SK-N-SH treated with all-trans-retinoic acid at 6 μM for 48 hours (cell line): ENCODE results near the gene ATP8A2.

Experiments
- ATAC-seq: fragments of 200-7000 bp; cut with Tn5 transposase; 3 replicates; pipeline ENCODE4 v1.9.1; 2020; ENCODE audit warnings: mild to moderate bottlenecking, moderate library complexity
- ARNTL ChIP-seq: fragments of 450-650 bp; formaldehyde crosslinking; IDR thresholded peaks from 2 replicates; pipeline ENCODE4 v1.5.0; 2020; ENCODE audit warnings: low read depth, mild to moderate bottlenecking, moderate library complexity, borderline replicate concordance
- BACH2 ChIP-seq: fragments of 250-450 bp; sonication (Bioruptor Pico); IDR thresholded peaks from 2 replicates; pipeline ENCODE4 v1.9.0; 2021; ENCODE audit warnings: mild to moderate bottlenecking, borderline replicate concordance
- CREB5 ChIP-seq: fragments of 250-450 bp; sonication (Bioruptor Pico); IDR thresholded peaks from 2 replicates; pipeline ENCODE4 v1.5.1; 2020; ENCODE audit warnings: low read depth, mild to moderate bottlenecking, moderate library complexity
- CSDC2 ChIP-seq: fragments of 250-450 bp; sonication (Bioruptor Pico); IDR thresholded peaks from 2 replicates; pipeline ENCODE4 v1.5.0; 2020; ENCODE audit warnings: mild to moderate bottlenecking, moderate library complexity
- GLIS3 ChIP-seq: fragments of 250-450 bp; sonication (Bioruptor Pico); IDR thresholded peaks from 2 replicates; pipeline ENCODE4 v1.5.0; 2020; ENCODE audit warnings: mild to moderate bottlenecking, moderate library complexity
- ISL1 ChIP-seq: fragments of 250-450 bp; sonication (Bioruptor Pico); IDR thresholded peaks from 2 replicates; pipeline ENCODE4 v2.1.2; 2022; ENCODE audit warnings: mild to moderate bottlenecking, moderate library complexity
- OSR1 ChIP-seq: fragments of 250-450 bp; sonication (Bioruptor Pico); IDR thresholded peaks from 2 replicates; pipeline ENCODE4 v1.8.0; 2022; ENCODE audit warnings: moderate library complexity, mild to moderate bottlenecking, inconsistent platforms
- PPARA ChIP-seq: fragments of 250-450 bp; sonication (Bioruptor Pico); IDR thresholded peaks from 2 replicates; pipeline ENCODE4 v1.5.0; 2020; ENCODE audit warnings: mild to moderate bottlenecking, borderline replicate concordance
- RARB ChIP-seq: fragments of 250-450 bp; sonication (Bioruptor Pico); IDR thresholded peaks from 2 replicates; pipeline ENCODE4 v1.8.0; 2021; ENCODE audit warnings: mild to moderate bottlenecking, moderate library complexity
- SNAI2 ChIP-seq: fragments of 250-450 bp; sonication (Bioruptor Pico); IDR thresholded peaks from 2 replicates; pipeline ENCODE4 v1.5.0; 2020; ENCODE audit warnings: mild to moderate bottlenecking, moderate library complexity
- TCF4 ChIP-seq: fragments of 250-450 bp; sonication (Bioruptor Pico); IDR thresholded peaks from 2 replicates; pipeline ENCODE4 v1.8.0; 2021; ENCODE audit warnings: mild to moderate bottlenecking, moderate library complexity, borderline replicate concordance
- ZC3H10 ChIP-seq: fragments of 250-450 bp; sonication (Bioruptor Pico); IDR thresholded peaks from 2 replicates; pipeline ENCODE4 v1.5.1; 2021; ENCODE audit warnings: mild to moderate bottlenecking, moderate library complexity
- ZFP3 ChIP-seq: fragments of 250-450 bp; sonication (Bioruptor Pico); IDR thresholded peaks from 2 replicates; pipeline ENCODE4 v1.5.0; 2020; ENCODE audit warnings: mild to moderate bottlenecking, moderate library complexity
- ZFP30 ChIP-seq: fragments of 450-650 bp; formaldehyde crosslinking; IDR thresholded peaks from 2 replicates; pipeline ENCODE4 v1.5.0; 2022; ENCODE audit warnings: mild to moderate bottlenecking, moderate library complexity
- ZNF565 ChIP-seq: fragments of 450-650 bp; formaldehyde crosslinking; conservative IDR thresholded peaks from 2 replicates; pipeline ENCODE4 v1.5.0; 2020; ENCODE audit warnings: low read depth, mild to moderate bottlenecking, moderate library complexity
- ZNF70 ChIP-seq: fragments of 450-650 bp; formaldehyde crosslinking; IDR thresholded peaks from 2 replicates; pipeline ENCODE4 v1.5.0; 2020; ENCODE audit warnings: mild to moderate bottlenecking, moderate library complexity
- ZNF8 ChIP-seq: fragments of 450-650 bp; formaldehyde crosslinking; IDR thresholded peaks from 2 replicates; pipeline ENCODE4 v1.5.0; 2020; ENCODE audit warnings: mild to moderate bottlenecking, moderate library complexity
- TF ChIP-seq, protein P1 (sequence below): fragments of 250-450 bp; sonication (Bioruptor Pico); IDR thresholded peaks from 2 replicates; pipeline ENCODE4 v1.8.0; 2021; ENCODE audit warnings: low read depth, mild to moderate bottlenecking, moderate library complexity, borderline replicate concordance
- TF ChIP-seq, protein P2 (sequence below): fragments of 250-450 bp; sonication (Bioruptor Pico); IDR thresholded peaks from 2 replicates; pipeline ENCODE4 v1.5.0; 2020; ENCODE audit warnings: mild to moderate bottlenecking, moderate library complexity

The ATP8A2 gene

DNA sequence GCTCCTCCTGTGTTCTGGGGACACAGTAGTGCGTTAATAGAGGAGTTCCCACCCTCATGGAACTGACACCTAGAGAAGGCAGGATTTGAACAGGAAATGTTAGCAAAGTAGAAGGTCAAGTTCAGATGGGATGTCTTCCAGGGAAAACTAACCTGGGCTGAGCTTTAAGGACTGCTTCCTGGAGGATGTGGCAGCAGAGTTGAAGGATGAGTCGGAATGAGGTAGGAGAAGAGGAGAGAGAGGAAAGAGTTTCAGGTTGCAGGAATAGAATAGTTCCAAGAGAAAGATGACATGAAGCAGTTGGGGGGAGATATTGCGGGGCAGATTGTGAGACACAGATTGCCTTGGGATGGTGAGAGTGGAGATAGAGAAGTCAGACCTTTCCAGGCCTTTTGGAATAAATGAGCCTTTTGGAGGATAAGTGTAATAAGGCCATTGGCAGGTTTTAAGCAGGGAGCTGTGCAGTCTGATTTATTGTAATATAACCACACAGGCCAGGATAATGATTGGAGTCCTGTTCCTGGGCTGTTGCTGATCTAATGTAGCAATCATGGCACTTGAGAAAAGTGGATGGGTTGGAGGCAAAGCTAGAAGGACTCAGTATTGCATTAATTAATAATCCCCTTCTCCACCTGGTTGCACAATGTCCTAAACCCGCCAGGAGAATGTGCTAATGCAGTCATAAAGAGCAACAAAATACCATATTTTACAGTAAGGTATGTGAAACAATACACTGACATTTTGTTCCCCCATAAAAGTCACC is 474.6 kb downstream of the ATP8A2 start:
- ATAC-seq, result no peak
- no peak for TF ChIP-seq ZNF70
- no peak for TF ChIP-seq CSDC2 (CRISPR knock-in tag)
- TF ChIP-seq OSR1, result no peak
- TF ChIP-seq BACH2 (CRISPR knock-in tag), result no peak
- no peak for TF ChIP-seq RARB (CRISPR knock-in tag)
- no peak for TF ChIP-seq GLIS3 (CRISPR knock-in tag)
- no peak for TF ChIP-seq PPARA (CRISPR knock-in tag)
- TF ChIP-seq ZNF565 (CRISPR knock-in tag), result no peak
- TF ChIP-seq SNAI2 (CRISPR knock-in tag), result no peak
- TF ChIP-seq ISL1, result no peak
- no peak for TF ChIP-seq ZC3H10 (CRISPR knock-in tag)
- TF ChIP-seq, protein P1, sequence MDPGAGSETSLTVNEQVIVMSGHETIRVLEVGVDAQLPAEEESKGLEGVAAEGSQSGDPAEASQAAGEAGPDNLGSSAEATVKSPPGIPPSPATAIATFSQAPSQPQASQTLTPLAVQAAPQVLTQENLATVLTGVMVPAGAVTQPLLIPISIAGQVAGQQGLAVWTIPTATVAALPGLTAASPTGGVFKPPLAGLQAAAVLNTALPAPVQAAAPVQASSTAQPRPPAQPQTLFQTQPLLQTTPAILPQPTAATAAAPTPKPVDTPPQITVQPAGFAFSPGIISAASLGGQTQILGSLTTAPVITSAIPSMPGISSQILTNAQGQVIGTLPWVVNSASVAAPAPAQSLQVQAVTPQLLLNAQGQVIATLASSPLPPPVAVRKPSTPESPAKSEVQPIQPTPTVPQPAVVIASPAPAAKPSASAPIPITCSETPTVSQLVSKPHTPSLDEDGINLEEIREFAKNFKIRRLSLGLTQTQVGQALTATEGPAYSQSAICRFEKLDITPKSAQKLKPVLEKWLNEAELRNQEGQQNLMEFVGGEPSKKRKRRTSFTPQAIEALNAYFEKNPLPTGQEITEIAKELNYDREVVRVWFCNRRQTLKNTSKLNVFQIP (CRISPR knock-in tag), result no peak
- TF ChIP-seq ZNF8 (CRISPR knock-in tag), result no peak
- TF ChIP-seq CREB5 (CRISPR knock-in tag), result no peak

DNA sequence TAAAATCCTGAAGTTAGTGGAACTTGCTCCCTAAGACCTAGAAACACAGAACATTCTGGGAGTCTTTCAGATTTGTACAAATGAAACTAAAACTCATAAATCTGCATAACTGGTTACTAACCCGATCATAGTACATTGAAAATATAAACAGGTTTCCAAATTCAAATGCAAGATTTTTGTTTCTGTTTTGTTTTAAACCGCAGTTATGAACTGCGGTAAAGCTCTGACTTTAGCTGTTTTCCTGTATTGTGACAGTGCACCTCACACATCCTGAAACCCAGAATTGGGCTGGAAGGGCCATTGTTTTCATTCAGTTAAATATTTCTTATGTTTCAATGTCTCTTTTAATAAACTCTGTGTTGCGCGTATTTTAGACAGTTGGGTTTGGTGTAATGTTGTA is 475.4 kb downstream of the ATP8A2 start:
- ATAC-seq, result no peak
- TF ChIP-seq GLIS3 (CRISPR knock-in tag) (no peak), RARB (CRISPR knock-in tag) (no peak), ZNF8 (CRISPR knock-in tag) (no peak), OSR1 (no peak), ZFP30 (no peak), ZNF70 (no peak), ZC3H10 (CRISPR knock-in tag) (no peak), BACH2 (CRISPR knock-in tag) (no peak), ARNTL (CRISPR knock-in tag) (no peak), PPARA (CRISPR knock-in tag) (no peak), ISL1 (no peak), ZFP3 (no peak), TCF4 (CRISPR knock-in tag) (no peak)
- TF ChIP-seq, protein P1 (CRISPR knock-in tag), result no peak
- TF ChIP-seq, protein P2, sequence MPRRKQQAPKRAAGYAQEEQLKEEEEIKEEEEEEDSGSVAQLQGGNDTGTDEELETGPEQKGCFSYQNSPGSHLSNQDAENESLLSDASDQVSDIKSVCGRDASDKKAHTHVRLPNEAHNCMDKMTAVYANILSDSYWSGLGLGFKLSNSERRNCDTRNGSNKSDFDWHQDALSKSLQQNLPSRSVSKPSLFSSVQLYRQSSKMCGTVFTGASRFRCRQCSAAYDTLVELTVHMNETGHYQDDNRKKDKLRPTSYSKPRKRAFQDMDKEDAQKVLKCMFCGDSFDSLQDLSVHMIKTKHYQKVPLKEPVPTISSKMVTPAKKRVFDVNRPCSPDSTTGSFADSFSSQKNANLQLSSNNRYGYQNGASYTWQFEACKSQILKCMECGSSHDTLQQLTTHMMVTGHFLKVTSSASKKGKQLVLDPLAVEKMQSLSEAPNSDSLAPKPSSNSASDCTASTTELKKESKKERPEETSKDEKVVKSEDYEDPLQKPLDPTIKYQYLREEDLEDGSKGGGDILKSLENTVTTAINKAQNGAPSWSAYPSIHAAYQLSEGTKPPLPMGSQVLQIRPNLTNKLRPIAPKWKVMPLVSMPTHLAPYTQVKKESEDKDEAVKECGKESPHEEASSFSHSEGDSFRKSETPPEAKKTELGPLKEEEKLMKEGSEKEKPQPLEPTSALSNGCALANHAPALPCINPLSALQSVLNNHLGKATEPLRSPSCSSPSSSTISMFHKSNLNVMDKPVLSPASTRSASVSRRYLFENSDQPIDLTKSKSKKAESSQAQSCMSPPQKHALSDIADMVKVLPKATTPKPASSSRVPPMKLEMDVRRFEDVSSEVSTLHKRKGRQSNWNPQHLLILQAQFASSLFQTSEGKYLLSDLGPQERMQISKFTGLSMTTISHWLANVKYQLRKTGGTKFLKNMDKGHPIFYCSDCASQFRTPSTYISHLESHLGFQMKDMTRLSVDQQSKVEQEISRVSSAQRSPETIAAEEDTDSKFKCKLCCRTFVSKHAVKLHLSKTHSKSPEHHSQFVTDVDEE (CRISPR knock-in tag), result no peak

DNA sequence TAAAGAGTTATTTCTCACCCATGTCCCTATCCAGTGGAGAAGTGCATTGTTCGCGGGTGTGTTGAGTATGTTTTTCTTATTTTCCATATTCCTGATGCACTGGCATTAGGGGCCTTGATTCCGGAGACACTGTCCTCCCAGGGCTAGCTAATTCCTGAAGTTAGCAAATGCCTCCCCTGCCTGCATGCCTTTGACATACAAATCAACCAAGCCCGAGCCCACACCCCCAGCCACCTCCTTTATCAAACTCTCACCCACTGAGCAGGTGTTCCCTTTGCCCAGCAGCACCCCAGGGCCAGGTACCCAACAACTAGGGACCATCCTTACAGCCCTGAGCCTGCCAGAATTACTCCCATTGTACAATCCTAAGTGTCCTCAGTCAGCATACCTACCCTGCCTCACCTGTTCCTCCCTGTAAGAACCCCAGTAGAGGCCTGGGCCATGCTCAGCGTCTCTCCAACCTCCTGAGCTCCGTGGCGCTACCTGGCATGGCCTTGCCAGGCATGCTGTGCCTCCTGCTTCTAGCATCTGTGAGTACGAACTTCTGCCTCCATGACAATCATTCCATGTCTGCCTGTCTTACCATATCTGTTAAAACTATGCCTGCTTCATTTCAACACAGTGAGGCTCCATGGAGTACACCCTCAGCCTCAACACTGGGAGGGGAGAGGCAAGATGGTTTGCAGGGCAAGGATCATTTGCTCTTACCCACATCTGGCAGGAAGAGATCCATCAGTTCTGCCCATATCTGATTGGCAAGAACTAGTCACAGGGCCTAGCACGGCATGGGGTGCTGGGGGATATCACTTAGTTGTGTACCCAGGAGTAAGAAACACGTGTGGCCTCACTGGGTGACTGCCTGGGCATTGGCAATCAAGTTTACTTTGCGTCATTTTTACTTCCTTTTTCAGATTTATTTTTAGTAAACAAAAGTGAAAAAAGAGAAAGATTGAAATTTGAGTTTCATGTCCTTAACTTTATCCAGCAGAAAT is 476.2 kb downstream of the ATP8A2 start:
- ATAC-seq, result no peak
- peak; percentile 58; the same call in 1 of the 2 replicates for TF ChIP-seq TCF4 (CRISPR knock-in tag)
- no peak for TF ChIP-seq OSR1
